A549 (cell line): Measurements from ENCODE around the gene SUDS3.

Source experiments
- CHD2 ChIP-seq: fragments of 150-350 bp; IDR thresholded peaks from 2 replicates; pipeline ENCODE4 v1.6.1; 2014; ENCODE audit warnings: low read length; ENCODE audit not compliant: partially characterized antibody
- CTCF ChIP-seq: fragments of >200 bp; sonication (Bioruptor Twin); formaldehyde crosslinking; IDR thresholded peaks from 3 replicates; pipeline ENCODE4 v1.5.1; 2016
- GATA3 ChIP-seq: IDR thresholded peaks from 2 replicates; pipeline ENCODE4 v1.6.1; 2012; ENCODE audit warnings: borderline replicate concordance
- HMGXB4 ChIP-seq: fragments of 250-450 bp; sonication (Bioruptor Pico); IDR thresholded peaks from 2 replicates; pipeline ENCODE4 v1.5.0; 2021; ENCODE audit warnings: mild to moderate bottlenecking, moderate library complexity, borderline replicate concordance
- JUNB ChIP-seq: fragments of >200 bp; sonication (Bioruptor Twin); formaldehyde crosslinking; IDR thresholded peaks from 2 replicates; pipeline ENCODE4 v1.6.1; 2016
- MAX ChIP-seq: IDR thresholded peaks from 2 replicates; pipeline ENCODE4 v1.6.1; 2012
- NR3C1 ChIP-seq: fragments of >200 bp; sonication (Bioruptor Twin); formaldehyde crosslinking; IDR thresholded peaks from 3 replicates; pipeline ENCODE4 v1.6.1; 2017
- PHF8 ChIP-seq: fragments of 200-600 bp; sonication (generic); IDR thresholded peaks from 2 replicates; pipeline ENCODE4 v1.6.1; 2016; ENCODE audit warnings: low read depth, mild to moderate bottlenecking, antibody characterized with exemption, moderate library complexity, borderline replicate concordance
- POLR2A ChIP-seq: IDR thresholded peaks from 2 replicates; pipeline ENCODE4 v1.6.1; 2012; ENCODE audit warnings: mild to moderate bottlenecking, low read length
- POLR2AphosphoS2 ChIP-seq: conservative IDR thresholded peaks from 2 replicates; pipeline ENCODE4 v1.6.1; 2012; ENCODE audit warnings: low read length, improper control_type of control experiment, inconsistent platforms
- REST ChIP-seq: fragments of 200-600 bp; sonication (generic); IDR thresholded peaks from 2 replicates; pipeline ENCODE4 v1.6.1; 2016; ENCODE audit warnings: antibody characterized with exemption, mild to moderate bottlenecking, moderate library complexity
- RFX5 ChIP-seq: fragments of 450-650 bp; IDR thresholded peaks from 2 replicates; pipeline ENCODE4 v1.7.1; 2014; ENCODE audit warnings: antibody characterized with exemption, mild to moderate bottlenecking, moderate library complexity
- SMC3 ChIP-seq: fragments of >200 bp; sonication (Bioruptor Twin); formaldehyde crosslinking; IDR thresholded peaks from 3 replicates; pipeline ENCODE4 v1.6.1; 2018; ENCODE audit warnings: inconsistent platforms

- no peak for TF ChIP-seq CTCF
- TF ChIP-seq SMC3, result no peak
- no peak for TF ChIP-seq HMGXB4
- TF ChIP-seq RFX5, result no peak
- TF ChIP-seq PHF8, result no peak
- no peak for TF ChIP-seq POLR2A
- no peak for TF ChIP-seq MAX
- no peak for TF ChIP-seq GATA3
- TF ChIP-seq REST, result no peak
- TF ChIP-seq NR3C1, result no peak
- no peak for TF ChIP-seq POLR2AphosphoS2
- no peak for TF ChIP-seq JUNB
- no peak for TF ChIP-seq CHD2
These were observed 2.1 kb upstream of the SUDS3 start for GRCh38 chr12:118374126-118374725.
